Ishikawa (cell line): ENCODE results near the gene GNG2.

Experiments
- CEBPB ChIP-seq: IDR thresholded peaks from 2 replicates; pipeline ENCODE4 v1.6.1; 2012
- RAD21 ChIP-seq: IDR thresholded peaks from 2 replicates; pipeline ENCODE4 v1.6.1; 2012; ENCODE audit warnings: low read depth
- TEAD4 ChIP-seq: IDR thresholded peaks from 2 replicates; pipeline ENCODE4 v1.6.1; 2012

- no peak for TF ChIP-seq RAD21
- TF ChIP-seq CEBPB: no peak
- no peak for TF ChIP-seq TEAD4
Measured at GRCh38 chr14:51967521-51967920, 107.1 kb downstream of the GNG2 start.
